ENCODE results near the gene EMP1. TPM values are rescaled to one million over a fixed set of nuclear protein-coding genes. Genes with fewer than 3 reads are reported as not detected.

Gene EMP1
- total and polyA plus RNA-seq, 10 donors, result 4.9 to 170 (median 65.6) TPM

GRCh38 chr12:13177373-13177772 lies 19.2 kb upstream of the EMP1 start:
- H3K27ac ChIP-seq, result peak overlapping the region in 1 of 8 donors; percentile 64
- intact Hi-C loops (cut with DNase I; ENCODE audit: low total_unique reads), result no loop called here
- no peak overlapping the region for H3K4me3 ChIP-seq
- no peaks in the 10 kb centered on the region for H3K36me3 ChIP-seq
- 81 to 95% (median 89%) methylated on average over 4 of the region's 4 CpGs for WGBS, 5 donors
- H3K9me3 ChIP-seq, result no peaks in the 10 kb centered on the region
- peaks cover 0 to 29% (median 4%) of the 10 kb centered on the region in 7 donors for H3K27me3 ChIP-seq (replicated peaks in 1 of 7)
- no peak for DNase-seq
- H3K4me1 ChIP-seq, result peaks cover 4 to 29% (median 16%) of the 10 kb centered on the region in 6 donors
- TF ChIP-seq POLR2A (IDR thresholded peaks at IDR 0.05) (no peak), POLR2AphosphoS5 (IDR thresholded peaks at IDR 0.05) (no peak), CTCF (IDR thresholded peaks at IDR 0.05 in 8 of 11, conservative IDR thresholded peaks at IDR 0.05 in 3 of 11) (no peak)

GRCh38 chr12:13177906-13178305 lies 18.6 kb upstream of the EMP1 start:
- intact Hi-C loops (cut with DNase I; ENCODE audit: low total_unique reads), result no loop called here
- WGBS, 5 donors, result 79 to 91% (median 83%) methylated on average over 4 of the region's 4 CpGs

GRCh38 chr12:13178568-13179210 lies 17.8 kb upstream of the EMP1 start:
- DNase-seq, result no peak
- peak overlapping the region in 6 of 8 donors; percentile 13 to 80 (median 63) for H3K27ac ChIP-seq
- intact Hi-C loops (cut with DNase I; ENCODE audit: low total_unique reads), result no loop called here
- peaks cover 4 to 22% (median 11%) of the 10 kb centered on the region in 6 donors for H3K4me1 ChIP-seq
- H3K27me3 ChIP-seq (replicated peaks in 1 of 7), result peaks cover 0 to 30% (median 4%) of the 10 kb centered on the region in 7 donors
- no peaks in the 10 kb centered on the region for H3K9me3 ChIP-seq
- no peak overlapping the region for H3K4me3 ChIP-seq
- H3K36me3 ChIP-seq, result no peaks in the 10 kb centered on the region
- 25 to 38% (median 35%) methylated on average over 10 of the region's 10 CpGs for WGBS, 5 donors
- TF ChIP-seq POLR2AphosphoS5 (IDR thresholded peaks at IDR 0.05), result peak in 1 of 3 donors; percentile 41
- TF ChIP-seq POLR2A (IDR thresholded peaks at IDR 0.05), result no peak

More at GRCh38 chr12:13177906-13178305, 18.6 kb upstream of the EMP1 start:
- peak overlapping the region in 2 of 8 donors; percentile 64 for H3K27ac ChIP-seq
- H3K9me3 ChIP-seq, result no peaks in the 10 kb centered on the region
- TF ChIP-seq POLR2A (IDR thresholded peaks at IDR 0.05) (no peak), POLR2AphosphoS5 (IDR thresholded peaks at IDR 0.05) (no peak), CTCF (IDR thresholded peaks at IDR 0.05 in 8 of 11, conservative IDR thresholded peaks at IDR 0.05 in 3 of 11) (no peak)
- DNase-seq, result no peak
- peaks cover 0 to 30% (median 4%) of the 10 kb centered on the region in 7 donors for H3K27me3 ChIP-seq (replicated peaks in 1 of 7)
- H3K36me3 ChIP-seq, result no peaks in the 10 kb centered on the region
- peaks cover 4 to 29% (median 14%) of the 10 kb centered on the region in 6 donors for H3K4me1 ChIP-seq
- H3K4me3 ChIP-seq, result no peak overlapping the region

GRCh38 chr12:13179211-13180074 lies 17.1 kb upstream of the EMP1 start:
- WGBS, 5 donors, result 3 to 11% (median 7%) methylated on average over 10 to 11 of the region's 11 CpGs

More at GRCh38 chr12:13179211-13180074, 17.1 kb upstream of the EMP1 start:
- no peak for TF ChIP-seq POLR2A (IDR thresholded peaks at IDR 0.05)
- no peak for TF ChIP-seq CTCF (IDR thresholded peaks at IDR 0.05 in 8 of 11, conservative IDR thresholded peaks at IDR 0.05 in 3 of 11)
- TF ChIP-seq POLR2AphosphoS5 (IDR thresholded peaks at IDR 0.05), result no peak
- peak overlapping the region in 7 of 8 donors; percentile 34 to 80 (median 76) for H3K27ac ChIP-seq
- H3K9me3 ChIP-seq, result no peaks in the 10 kb centered on the region
- no peaks in the 10 kb centered on the region for H3K36me3 ChIP-seq
- DNase-seq, result peak; percentile 84
- H3K4me3 ChIP-seq, result peak overlapping the region in 1 of 8 donors; percentile 21
- H3K27me3 ChIP-seq (replicated peaks in 1 of 7), result peaks cover 0 to 30% (median 4%) of the 10 kb centered on the region in 7 donors
- peaks cover 4 to 19% (median 10%) of the 10 kb centered on the region in 6 donors for H3K4me1 ChIP-seq
- intact Hi-C loops (cut with DNase I; ENCODE audit: low total_unique reads), result no loop called here
